DMS153 (cell line): ENCODE results near the gene CTDP1.
"Not testable (repeated sequence)": the region's sequence is repeated elsewhere in the genome, so short reads cannot be mapped to it uniquely, and the experiment has no call there.

Experiments
- DNase-seq: peaks from one replicate; lab custom pipeline; 2025; lab: John Stamatoyannopoulos, UW

CTDP1 gene

GRCh38 chr18:79702906-79703305 is 23.3 kb downstream of the CTDP1 start:
- no peak for DNase-seq

- DNase-seq = no peak
These were observed 25.0 kb downstream of the CTDP1 start for GRCh38 chr18:79704631-79705030.

GRCh38 chr18:79705272-79705671 is 25.7 kb downstream of the CTDP1 start:
- DNase-seq = no peak

GRCh38 chr18:79706006-79706405 is 26.4 kb downstream of the CTDP1 start:
- DNase-seq = no peak

- no peak for DNase-seq
These were observed 27.1 kb downstream of the CTDP1 start for GRCh38 chr18:79706658-79707057.

GRCh38 chr18:79707239-79707638 is 27.6 kb downstream of the CTDP1 start:
- no peak for DNase-seq

- no peak for DNase-seq
These were observed 28.1 kb downstream of the CTDP1 start for GRCh38 chr18:79707671-79708070.

- no peak for DNase-seq
These were observed 28.8 kb downstream of the CTDP1 start for GRCh38 chr18:79708412-79708811.

- no peak for DNase-seq
These were observed 32.7 kb downstream of the CTDP1 start for GRCh38 chr18:79712206-79712857.

- no peak for DNase-seq
These were observed 33.7 kb downstream of the CTDP1 start for GRCh38 chr18:79713341-79713740.

GRCh38 chr18:79714531-79715240 is 35.1 kb downstream of the CTDP1 start:
- DNase-seq = no peak

- DNase-seq = no peak
These were observed 35.7 kb downstream of the CTDP1 start for GRCh38 chr18:79715280-79715679.

- no peak for DNase-seq
These were observed 37.5 kb downstream of the CTDP1 start for GRCh38 chr18:79717059-79717458.

- DNase-seq = no peak
These were observed 38.0 kb downstream of the CTDP1 start for GRCh38 chr18:79717555-79718074.

- DNase-seq = no peak
These were observed 38.5 kb downstream of the CTDP1 start for GRCh38 chr18:79718126-79718525.

GRCh38 chr18:79718878-79719477 is 39.4 kb downstream of the CTDP1 start:
- DNase-seq = no peak

GRCh38 chr18:79719478-79720358 is 40.1 kb downstream of the CTDP1 start:
- not testable (repeated sequence) for DNase-seq

GRCh38 chr18:79720359-79720733 is 40.7 kb downstream of the CTDP1 start:
- DNase-seq = no peak

- DNase-seq = no peak
These were observed 43.4 kb downstream of the CTDP1 start for GRCh38 chr18:79723036-79723435.

GRCh38 chr18:79723628-79724027 is 44.0 kb downstream of the CTDP1 start:
- no peak for DNase-seq

- no peak for DNase-seq
These were observed 44.9 kb downstream of the CTDP1 start for GRCh38 chr18:79724299-79725080.
